AG04449 (cell line): ENCODE results near the gene GTF3C1.
A peak's percentile ranks its signal among the peaks of the same experiment; 100 is the strongest.

Experiments
- CTCF ChIA-PET: fragments of 350-600 bp; formaldehyde crosslinking; extraction: SDS; loops from one replicate; lab custom pipeline; 2021; ENCODE audit warnings: antibody characterized with exemption; lab: Yijun Ruan, JAX
- POLR2A ChIA-PET: fragments of 400-600, 350-600 bp; formaldehyde crosslinking; extraction: SDS; loops from one replicate; lab custom pipeline; 2020; ENCODE audit warnings: antibody characterized with exemption, inconsistent platforms; lab: Yijun Ruan, JAX
- DNase-seq: peaks from one replicate; pipeline ENCODE4 v3.0.0-alpha.2; 2010; ENCODE audit warnings: low read depth, low spot score
- H3K4me3 ChIP-seq: 2 replicates; pipeline ENCODE4 v1.5.1; 2011; ENCODE audit warnings: low read depth, mild to moderate bottlenecking, control low read depth, low read length
- TF ChIP-seq, protein P1 (sequence below): IDR thresholded peaks from one replicate; pipeline ENCODE4 v1.5.1; 2011; ENCODE audit warnings: mild to moderate bottlenecking, moderate library complexity, low read length, control low read depth, inconsistent platforms; ENCODE audit not compliant: insufficient read depth; ENCODE audit errors: missing control alignments

GTF3C1 gene

DNA sequence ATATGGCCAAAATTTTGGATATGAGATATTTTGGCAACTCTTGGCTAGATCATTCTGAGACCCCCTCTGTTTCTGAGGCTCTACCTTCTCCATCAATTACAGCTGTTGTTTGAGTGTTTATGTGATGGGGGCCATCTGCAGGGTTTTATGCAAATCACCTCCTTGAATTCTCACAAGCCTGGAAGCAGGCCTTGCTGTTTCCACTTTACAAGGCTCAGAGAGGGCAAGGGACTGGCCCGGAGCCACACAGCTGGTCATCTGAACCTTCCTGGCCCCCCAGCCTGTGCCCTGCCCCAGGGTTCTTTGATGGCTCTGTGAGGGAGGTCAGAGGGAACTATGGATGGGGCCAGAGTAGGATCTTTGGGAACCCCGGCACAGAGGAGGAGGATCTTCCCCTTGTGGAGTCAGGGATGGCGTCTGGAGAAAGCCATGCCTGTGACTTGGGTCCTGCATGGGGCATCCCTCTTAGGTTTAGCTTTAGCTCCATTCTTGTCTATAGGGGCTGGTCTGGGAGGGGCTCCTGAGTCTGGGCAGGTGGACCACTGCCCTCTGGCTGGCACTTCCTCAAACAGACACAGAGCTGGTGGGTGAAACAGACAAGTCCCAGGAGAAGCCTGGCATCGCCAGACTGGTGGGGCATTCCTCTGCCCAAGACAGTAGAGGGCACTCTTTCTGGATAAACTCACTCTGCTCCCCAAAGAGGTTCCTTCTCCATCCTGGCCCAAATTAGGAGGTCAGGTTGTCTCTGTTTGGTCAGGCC, 121.5 kb downstream of the GTF3C1 start:
- CTCF ChIA-PET: interaction anchor here (1.3 kb wide), 1 partner anchor 39 kb away, joined by 3 read pairs; no protein-coding TSS in a partner anchor
- DNase-seq: no peak
- H3K4me3 ChIP-seq: no peak overlapping the region

DNA sequence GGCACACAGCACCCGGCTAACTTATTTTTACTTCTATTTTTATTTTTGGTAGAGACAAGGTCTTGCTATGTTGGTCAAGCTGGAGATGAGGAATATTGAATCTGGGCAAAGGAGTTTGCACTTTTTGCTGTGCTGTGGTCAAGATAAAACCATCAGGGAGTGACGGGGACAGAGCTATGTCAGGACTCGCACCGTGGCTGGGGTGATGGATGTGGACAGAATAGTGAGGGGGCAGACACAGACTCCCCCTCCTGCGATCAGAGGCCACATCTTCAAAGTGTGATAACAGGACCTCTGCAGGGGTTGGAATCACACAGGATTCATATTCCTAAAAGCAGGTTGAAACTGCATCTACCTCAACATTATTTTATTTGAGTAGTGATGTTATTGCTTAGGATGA, 122.2 kb downstream of the GTF3C1 start:
- ChIA-PET POLR2A (no interaction called here), CTCF (interaction anchor here (1.1 kb wide), 1 partner anchor 193 kb away, joined by 5 read pairs; no protein-coding TSS in a partner anchor)

More for the DNA sequence above, 121.5 kb downstream of the GTF3C1 start:
- POLR2A ChIA-PET: no interaction called here
- TF ChIP-seq, protein P1, sequence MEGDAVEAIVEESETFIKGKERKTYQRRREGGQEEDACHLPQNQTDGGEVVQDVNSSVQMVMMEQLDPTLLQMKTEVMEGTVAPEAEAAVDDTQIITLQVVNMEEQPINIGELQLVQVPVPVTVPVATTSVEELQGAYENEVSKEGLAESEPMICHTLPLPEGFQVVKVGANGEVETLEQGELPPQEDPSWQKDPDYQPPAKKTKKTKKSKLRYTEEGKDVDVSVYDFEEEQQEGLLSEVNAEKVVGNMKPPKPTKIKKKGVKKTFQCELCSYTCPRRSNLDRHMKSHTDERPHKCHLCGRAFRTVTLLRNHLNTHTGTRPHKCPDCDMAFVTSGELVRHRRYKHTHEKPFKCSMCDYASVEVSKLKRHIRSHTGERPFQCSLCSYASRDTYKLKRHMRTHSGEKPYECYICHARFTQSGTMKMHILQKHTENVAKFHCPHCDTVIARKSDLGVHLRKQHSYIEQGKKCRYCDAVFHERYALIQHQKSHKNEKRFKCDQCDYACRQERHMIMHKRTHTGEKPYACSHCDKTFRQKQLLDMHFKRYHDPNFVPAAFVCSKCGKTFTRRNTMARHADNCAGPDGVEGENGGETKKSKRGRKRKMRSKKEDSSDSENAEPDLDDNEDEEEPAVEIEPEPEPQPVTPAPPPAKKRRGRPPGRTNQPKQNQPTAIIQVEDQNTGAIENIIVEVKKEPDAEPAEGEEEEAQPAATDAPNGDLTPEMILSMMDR: no peak

DNA sequence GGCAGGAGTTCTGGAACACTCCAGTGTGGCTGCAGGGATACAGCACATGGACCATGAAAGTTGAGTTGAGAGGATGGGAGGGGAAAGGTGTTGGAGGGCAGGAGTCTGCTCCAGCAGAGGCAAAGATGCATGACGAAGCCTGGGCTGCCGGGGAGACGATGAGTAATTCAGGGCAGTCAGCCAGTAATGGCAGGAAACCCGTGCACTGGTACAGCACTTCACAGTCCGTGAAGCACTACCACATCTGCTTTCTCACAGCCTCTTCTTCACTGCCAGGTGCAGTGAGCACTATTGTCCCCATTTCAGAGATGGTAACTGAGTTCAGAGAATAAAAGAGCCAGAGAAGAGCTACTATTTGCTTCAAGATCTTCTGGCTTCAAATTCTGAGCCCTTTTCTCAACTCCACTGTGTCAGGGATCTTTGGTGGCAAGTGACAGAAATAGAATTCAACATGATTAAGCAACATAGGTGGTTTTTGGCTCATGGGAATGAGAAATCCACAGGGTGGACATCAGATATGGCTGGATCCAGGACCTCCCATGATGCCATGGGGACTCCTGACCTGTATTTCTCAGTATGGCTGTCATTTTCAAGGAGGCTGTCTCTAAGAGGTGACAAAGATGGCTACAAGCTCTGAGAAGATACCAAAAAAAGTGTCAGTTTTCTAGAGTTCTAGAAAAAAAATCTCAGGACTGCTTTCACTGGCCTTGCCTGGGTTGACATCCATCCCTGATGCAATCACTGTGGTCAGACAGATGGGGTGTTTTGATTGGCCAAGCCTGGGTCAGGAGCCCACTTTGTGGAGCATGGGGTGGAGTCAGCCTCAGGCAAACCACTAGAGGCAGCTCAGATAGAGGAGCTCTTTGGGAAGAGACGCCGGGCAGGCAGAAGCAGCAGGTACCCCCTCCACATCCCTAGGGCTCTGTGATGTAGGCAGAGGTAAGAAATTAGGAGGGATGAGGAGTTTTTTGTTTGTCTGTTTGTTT, 123.0 kb downstream of the GTF3C1 start:
- DNase-seq: peak; percentile 54
- ChIA-PET CTCF (interaction anchor here (1.1 kb wide), 1 partner anchor 192 kb away, joined by 5 read pairs; no protein-coding TSS in a partner anchor), POLR2A (no interaction called here)
- TF ChIP-seq, protein P1: no peak
- H3K4me3 ChIP-seq: no peak overlapping the region

More for the DNA sequence above, 122.2 kb downstream of the GTF3C1 start:
- TF ChIP-seq, protein P1: no peak
- H3K4me3 ChIP-seq: no peak overlapping the region
- no peak for DNase-seq

DNA sequence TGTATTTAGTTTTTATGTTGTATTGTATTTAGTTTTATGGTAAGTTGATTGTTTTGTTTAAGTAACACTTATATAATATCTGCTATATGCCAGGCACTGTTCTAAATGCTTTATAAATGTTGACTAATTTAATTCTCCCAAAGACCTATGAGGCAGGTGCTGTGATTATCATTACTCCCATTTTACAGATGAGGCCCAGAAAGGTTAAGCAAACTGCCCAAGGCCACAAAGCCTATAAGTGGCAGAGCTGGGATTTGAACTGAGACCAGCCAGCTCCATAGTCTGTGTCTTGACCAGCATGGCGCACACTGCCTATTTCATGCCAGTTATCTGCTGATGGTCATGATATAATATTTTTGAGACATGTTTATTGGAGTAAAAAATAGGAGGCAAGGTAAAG, 123.8 kb downstream of the GTF3C1 start:
- H3K4me3 ChIP-seq: no peak overlapping the region
- POLR2A ChIA-PET: no interaction called here
- TF ChIP-seq, protein P1: no peak
- CTCF ChIA-PET: interaction anchor here (1.3 kb wide), 1 partner anchor 316 kb away, joined by 4 read pairs; no protein-coding TSS in a partner anchor
- DNase-seq: no peak

DNA sequence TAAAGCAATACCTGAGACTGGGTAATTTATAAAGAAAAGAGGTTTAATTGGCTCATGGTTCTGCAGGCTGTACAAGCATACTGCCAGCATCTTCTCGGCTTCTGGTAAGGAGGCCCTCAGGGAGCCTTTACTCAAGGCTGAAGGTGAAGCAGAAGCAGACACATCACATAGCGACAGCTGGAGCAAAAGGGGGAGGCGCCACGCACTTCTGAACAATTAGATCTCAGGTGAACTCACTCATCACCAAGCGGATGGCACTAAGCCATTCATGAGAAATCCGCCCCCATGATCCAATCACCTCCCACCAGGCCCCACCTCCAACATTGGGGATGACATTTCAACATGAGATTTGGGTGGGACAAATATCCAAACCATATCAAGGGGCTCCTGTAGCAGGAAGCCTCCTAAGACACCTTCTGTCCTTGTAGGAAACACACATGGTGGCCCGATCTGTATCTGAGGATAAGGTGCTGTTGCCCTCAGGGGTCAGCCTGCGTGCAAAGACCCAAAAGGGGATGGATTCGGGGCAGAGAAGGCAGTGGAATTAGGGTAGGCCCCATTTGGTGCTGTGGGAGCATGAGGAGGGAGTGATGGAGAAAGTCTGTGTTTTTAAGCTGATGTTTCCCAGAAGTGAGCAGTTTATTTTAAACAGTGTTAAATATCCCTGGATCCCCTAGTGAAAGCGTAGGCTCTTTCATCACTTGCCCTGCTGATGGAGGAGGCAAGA, 124.8 kb downstream of the GTF3C1 start:
- no peak overlapping the region for H3K4me3 ChIP-seq
- CTCF ChIA-PET: interaction anchor here (1.3 kb wide), 1 partner anchor 315 kb away, joined by 4 read pairs; no protein-coding TSS in a partner anchor
- TF ChIP-seq, protein P1: no peak
- DNase-seq: no peak
- POLR2A ChIA-PET: no interaction called here
